ENCODE data around the gene SH3GLB1.

GRCh38 chr1:86696522-86696921, 7.9 kb upstream of the SH3GLB1 start:
- TF ChIP-seq EZH2 (IDR thresholded peaks at IDR 0.05; ENCODE audit: borderline replicate concordance, insufficient read depth, low read depth, low read length, poor library complexity, severe bottlenecking) (no peak), CTCF (IDR thresholded peaks at IDR 0.05) (no peak)
